NT2/D1 (cell line): ENCODE data around the gene DENND1B.
"Not testable (repeated sequence)": the region's sequence is repeated elsewhere in the genome, so short reads cannot be mapped to it uniquely, and the experiment has no call there.

Experiments used
- DNase-seq: peaks from one replicate; pipeline ENCODE4 v3.0.0-alpha.2; 2011; ENCODE audit warnings: low read depth, low spot score
- H3K27me3 ChIP-seq: 2 replicates; pipeline ENCODE4 v1.6.0; 2011; ENCODE audit warnings: mild to moderate bottlenecking; ENCODE audit not compliant: insufficient read length, insufficient read depth
- H3K36me3 ChIP-seq: 2 replicates; pipeline ENCODE4 v1.6.1; 2011; ENCODE audit warnings: mild to moderate bottlenecking, low read length, mixed read lengths; ENCODE audit not compliant: insufficient read depth, insufficient read length
- H3K4me1 ChIP-seq: 2 replicates; pipeline ENCODE4 v1.5.1; 2011; ENCODE audit not compliant: insufficient read depth, insufficient read length
- H3K4me3 ChIP-seq: 2 replicates; pipeline ENCODE4 v1.5.1; 2011; ENCODE audit warnings: low read depth; ENCODE audit not compliant: insufficient read length
- H3K9ac ChIP-seq: 2 replicates; pipeline ENCODE4 v1.6.0; 2011; ENCODE audit warnings: low read depth; ENCODE audit not compliant: insufficient read length
- H3K9me3 ChIP-seq: 2 replicates; pipeline ENCODE4 v1.5.1; 2011; ENCODE audit warnings: mild to moderate bottlenecking, low read length; ENCODE audit not compliant: insufficient read depth
- SUZ12 ChIP-seq: IDR thresholded peaks from 2 replicates; pipeline ENCODE4 v1.6.1; 2011; ENCODE audit not compliant: insufficient read length, insufficient read depth; ENCODE audit errors: extremely low read depth
- YY1 ChIP-seq: IDR thresholded peaks from 2 replicates; pipeline ENCODE4 v1.6.1; 2011; ENCODE audit not compliant: insufficient read length, insufficient read depth
- ZNF274 ChIP-seq: IDR thresholded peaks from 2 replicates; pipeline ENCODE4 v1.6.1; 2011; ENCODE audit warnings: mild to moderate bottlenecking, low read depth, low read length

Gene DENND1B

GRCh38 chr1:197763307-197763706 lies 12.0 kb downstream of the DENND1B start:
- DNase-seq, result no peak
- H3K9ac ChIP-seq, result no peak overlapping the region
- TF ChIP-seq SUZ12 (no peak), YY1 (no peak), ZNF274 (no peak)
- no peaks in the 10 kb centered on the region for H3K36me3 ChIP-seq
- no peaks in the 10 kb centered on the region for H3K4me1 ChIP-seq
- H3K4me3 ChIP-seq, result no peak overlapping the region
- no peaks in the 10 kb centered on the region for H3K9me3 ChIP-seq
- no peaks in the 10 kb centered on the region for H3K27me3 ChIP-seq

- H3K27me3 ChIP-seq, result no peaks in the 10 kb centered on the region
- no peak overlapping the region for H3K9ac ChIP-seq
- H3K9me3 ChIP-seq, result no peaks in the 10 kb centered on the region
- TF ChIP-seq ZNF274 (no peak), SUZ12 (no peak), YY1 (no peak)
- no peak overlapping the region for H3K4me3 ChIP-seq
- H3K4me1 ChIP-seq, result no peaks in the 10 kb centered on the region
- H3K36me3 ChIP-seq, result no peaks in the 10 kb centered on the region
- no peak for DNase-seq
Measured at GRCh38 chr1:197761654-197762053, 13.6 kb downstream of the DENND1B start.

GRCh38 chr1:197755553-197755952 lies 19.7 kb downstream of the DENND1B start:
- H3K4me3 ChIP-seq, H3K9ac ChIP-seq, DNase-seq, H3K36me3 ChIP-seq, H3K4me1 ChIP-seq, H3K9me3 ChIP-seq, H3K27me3 ChIP-seq: not testable (repeated sequence)

GRCh38 chr1:197752652-197753164 lies 22.6 kb downstream of the DENND1B start:
- H3K9me3 ChIP-seq, H3K27me3 ChIP-seq, H3K4me3 ChIP-seq, DNase-seq, H3K36me3 ChIP-seq, H3K4me1 ChIP-seq, H3K9ac ChIP-seq: not testable (repeated sequence)

GRCh38 chr1:197750366-197750765 lies 24.9 kb downstream of the DENND1B start:
- DNase-seq, result no peak
- Histone ChIP-seq H3K36me3 (no peaks in the 10 kb centered on the region), H3K4me1 (no peaks in the 10 kb centered on the region), H3K9me3 (no peaks in the 10 kb centered on the region), H3K4me3 (no peak overlapping the region), H3K27me3 (no peaks in the 10 kb centered on the region), H3K9ac (no peak overlapping the region)
- TF ChIP-seq SUZ12 (no peak), YY1 (no peak), ZNF274 (no peak)

- no peaks in the 10 kb centered on the region for H3K27me3 ChIP-seq
- H3K36me3 ChIP-seq, result no peaks in the 10 kb centered on the region
- H3K9ac ChIP-seq, result no peak overlapping the region
- H3K4me1 ChIP-seq, result no peaks in the 10 kb centered on the region
- no peak for TF ChIP-seq YY1
- no peak for TF ChIP-seq SUZ12
- no peak for TF ChIP-seq ZNF274
- no peaks in the 10 kb centered on the region for H3K9me3 ChIP-seq
- no peak overlapping the region for H3K4me3 ChIP-seq
- no peak for DNase-seq
Measured at GRCh38 chr1:197745911-197746310, 29.4 kb downstream of the DENND1B start.

GRCh38 chr1:197744979-197745378 lies 30.3 kb downstream of the DENND1B start:
- Histone ChIP-seq H3K36me3 (no peaks in the 10 kb centered on the region), H3K9ac (no peak overlapping the region), H3K27me3 (no peaks in the 10 kb centered on the region), H3K9me3 (no peaks in the 10 kb centered on the region), H3K4me3 (no peak overlapping the region), H3K4me1 (no peaks in the 10 kb centered on the region)
- no peak for DNase-seq
- TF ChIP-seq YY1, result no peak
- no peak for TF ChIP-seq SUZ12

- no peak for DNase-seq
- TF ChIP-seq SUZ12 (no peak), ZNF274 (no peak), YY1 (no peak)
- no peaks in the 10 kb centered on the region for H3K36me3 ChIP-seq
- H3K4me3 ChIP-seq, result no peak overlapping the region
- H3K27me3 ChIP-seq, result no peaks in the 10 kb centered on the region
- no peak overlapping the region for H3K9ac ChIP-seq
- H3K9me3 ChIP-seq, result no peaks in the 10 kb centered on the region
- no peaks in the 10 kb centered on the region for H3K4me1 ChIP-seq
Measured at GRCh38 chr1:197743578-197743977, 31.7 kb downstream of the DENND1B start.
